Heart left ventricle (tissue), 13 donors: ENCODE measurements around the gene CMC2.

ENCODE experiments used
- CTCF ChIP-seq, 12 donors: fragments of 200-600 bp; sonication (generic) in 4 of 12; IDR thresholded peaks; one replicate each; pipeline versions ENCODE4 v1.5.0 to v1.8.0; 2018 to 2022; ENCODE audit warnings: antibody characterized with exemption in 12 of 12, mild to moderate bottlenecking in 5 of 12
- POLR2A ChIP-seq, 2 donors: fragments of 450-650 bp; IDR thresholded peaks; one replicate each; pipeline ENCODE4 v1.6.1; 2017; ENCODE audit warnings: antibody characterized with exemption in 2 of 2, mild to moderate bottlenecking in 2 of 2, moderate library complexity in 2 of 2
- donor health status: ischemic (EF 13 %, LVEDD 7.1; RV severe dilation, severe dysfunction).
- donor health status: DM: no; HTN: yes; CAD: no.
- donor health status: DM: no; HTN: no; CAD: no.
- donor health status: ischemic (EF 25% LVEDD 6.9; RV normal size, moderate dysfunction).
- donor health status: ischemic (EF 25% LVEDD 5.7; RV mildly dilated, moderate dysfunction).
- donor health status: ischemic (EF 35%, LVEDD 5.7; RV mildly dilated, moderate dysfunction).
- donor health status: nonischemic (EF 11% LVEDD 7.7; RV severe dilation, severe dysfunction).
- donor health status: DM: yes; HTN: yes; CAD: no.
- donor health status: PGD.
- donor health status: ischemic (EF 29% LVEDD 5.4; RV normal size, mild dysfunction).
- donor health status: nonischemic (EF 23%, LVEDD 6.1; RV moderate dilation, normal function).

- TF ChIP-seq CTCF (IDR thresholded peaks at IDR 0.05): no peak
- no peak for TF ChIP-seq POLR2A (IDR thresholded peaks at IDR 0.05)
Measured at GRCh38 chr16:80981103-80981502, 25.6 kb downstream of the CMC2 start.
